NCI-H524 (cell line): ENCODE measurements around the gene C2orf74.
"Not testable (repeated sequence)": the region's sequence is repeated elsewhere in the genome, so short reads cannot be mapped to it uniquely, and the experiment has no call there.

ENCODE experiments used
- DNase-seq, 2 experiments: peaks; one replicate each; lab custom pipeline; 2025; lab: John Stamatoyannopoulos, UW

The C2orf74 gene

DNA sequence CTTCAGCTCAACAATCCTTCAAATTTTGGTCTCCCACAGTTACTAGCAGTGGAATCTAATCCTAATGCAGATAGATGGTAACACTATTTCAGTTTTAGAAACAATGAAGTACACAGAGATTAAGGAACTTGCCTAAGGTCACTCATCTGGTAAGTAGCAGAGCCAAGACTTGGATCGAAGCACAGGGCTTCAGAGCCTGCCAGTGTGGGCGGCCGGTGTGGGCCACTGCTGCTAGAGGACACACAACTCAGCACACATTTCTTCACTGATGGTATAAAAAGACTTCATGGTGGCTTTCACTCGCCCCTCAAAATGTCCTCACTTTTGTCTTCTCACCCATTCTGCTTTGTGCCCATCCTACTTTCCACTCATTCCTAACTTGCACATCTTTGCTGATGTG, 11.1 kb downstream of the C2orf74 start:
- no peak for DNase-seq

DNA sequence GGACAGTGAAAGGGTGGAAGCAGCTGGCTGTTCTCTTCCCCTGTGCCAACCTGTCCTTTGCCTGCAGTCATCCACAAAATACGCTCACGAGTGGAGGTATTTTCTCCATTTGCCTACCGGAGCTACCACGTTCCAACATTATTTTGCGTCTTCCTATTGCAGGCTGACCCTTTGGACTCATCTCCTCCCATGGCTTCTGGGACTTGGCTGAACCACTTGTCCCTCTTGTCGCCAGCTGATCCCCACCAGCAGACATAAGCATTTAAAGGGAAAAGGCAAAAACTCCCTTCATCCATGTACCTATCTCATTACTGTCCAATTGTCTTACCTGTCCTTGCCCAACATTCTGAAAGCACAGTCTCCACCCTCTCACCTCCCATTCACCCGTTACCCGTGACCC, 13.0 kb downstream of the C2orf74 start:
- DNase-seq = no peak

DNA sequence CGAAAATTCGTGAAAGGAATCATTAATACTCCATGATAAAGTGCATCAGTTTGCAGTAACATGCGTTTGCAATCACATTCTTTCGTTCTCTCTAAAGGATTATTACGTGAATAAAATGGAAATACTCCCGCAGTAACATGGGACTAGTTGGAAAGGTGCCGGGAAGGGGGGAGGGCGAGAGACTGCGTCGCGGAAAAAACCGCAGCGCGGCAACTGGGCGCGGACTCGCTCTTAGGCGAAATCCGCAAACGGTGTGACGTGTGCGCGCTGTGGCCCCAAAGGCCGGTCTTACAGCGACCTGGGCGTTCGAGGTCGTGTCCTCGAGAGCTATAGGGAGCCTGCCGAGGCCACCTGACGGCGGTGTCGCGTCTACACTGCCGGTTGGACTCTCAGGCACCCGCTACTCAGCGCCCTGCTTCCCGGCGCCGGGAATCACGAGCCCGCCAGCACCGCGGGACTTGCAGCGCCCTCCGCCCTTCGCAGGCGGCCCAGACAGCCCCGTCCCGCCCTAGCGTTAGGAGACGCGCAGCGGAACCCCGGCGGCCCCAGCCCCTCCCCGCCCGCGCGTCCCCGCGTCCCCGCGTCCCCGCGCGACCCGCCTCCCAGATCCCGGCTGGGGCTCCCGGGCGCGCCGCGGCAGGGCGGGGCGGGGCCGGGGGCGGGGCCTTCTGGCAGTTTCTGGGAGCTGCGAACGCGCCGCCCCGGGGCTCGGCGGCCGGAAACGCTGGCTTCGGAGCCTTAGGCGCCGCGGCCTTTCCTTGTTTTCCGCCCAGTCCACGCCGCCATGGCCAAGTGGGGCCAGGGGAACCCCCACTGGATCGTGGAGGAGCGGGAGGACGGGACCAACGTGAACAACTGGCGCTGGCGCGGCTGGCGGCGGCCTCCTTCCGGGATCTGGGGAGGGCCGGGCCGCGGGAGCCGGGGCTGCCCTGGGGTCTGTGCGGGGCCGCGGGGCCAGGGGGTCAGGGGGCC, 15.1 kb downstream of the C2orf74 start:
- DNase-seq = peak; percentile 83 to 87

DNA sequence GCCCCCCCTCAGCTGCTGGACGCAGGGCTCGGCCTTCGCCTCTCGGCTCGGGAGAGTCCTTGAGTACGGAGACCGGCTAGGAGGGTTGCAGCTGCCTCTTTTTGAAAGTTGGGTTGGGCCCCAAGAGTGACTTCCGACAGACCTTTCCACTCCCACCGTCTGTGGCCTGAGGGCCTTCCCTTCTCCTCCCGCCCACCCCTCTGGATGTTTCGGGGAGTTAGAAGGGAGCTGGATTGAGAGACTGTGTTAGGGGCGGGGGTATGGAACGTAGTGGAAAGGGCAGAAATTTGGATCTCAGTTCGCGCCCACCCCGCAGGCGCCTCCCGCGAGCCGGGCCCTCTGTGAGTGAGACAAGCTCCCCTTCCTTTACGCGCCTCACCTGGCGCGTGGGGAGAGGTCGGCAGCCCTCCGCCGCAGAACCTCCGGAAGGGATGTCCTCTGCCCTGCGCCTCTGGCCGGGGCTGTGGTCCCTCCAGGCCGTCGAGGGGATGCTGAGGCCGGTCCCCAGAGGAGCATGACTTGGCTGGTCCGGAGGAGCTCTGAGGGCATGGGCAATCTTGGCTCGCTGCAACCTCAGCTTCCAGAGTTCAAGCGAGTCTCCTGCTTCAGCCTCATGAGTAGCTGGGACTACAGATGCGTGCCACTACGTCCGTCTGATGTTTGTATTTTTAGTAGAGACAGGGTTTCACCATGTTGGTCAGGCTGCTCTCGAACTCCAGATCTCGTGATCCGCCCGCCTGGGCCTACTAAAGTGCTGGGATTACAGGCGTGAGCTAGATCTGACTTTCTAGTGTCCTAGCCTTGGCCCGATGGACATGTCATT, 15.9 kb downstream of the C2orf74 start:
- peak in 1 of 2 experiments; percentile 27 for DNase-seq

DNA sequence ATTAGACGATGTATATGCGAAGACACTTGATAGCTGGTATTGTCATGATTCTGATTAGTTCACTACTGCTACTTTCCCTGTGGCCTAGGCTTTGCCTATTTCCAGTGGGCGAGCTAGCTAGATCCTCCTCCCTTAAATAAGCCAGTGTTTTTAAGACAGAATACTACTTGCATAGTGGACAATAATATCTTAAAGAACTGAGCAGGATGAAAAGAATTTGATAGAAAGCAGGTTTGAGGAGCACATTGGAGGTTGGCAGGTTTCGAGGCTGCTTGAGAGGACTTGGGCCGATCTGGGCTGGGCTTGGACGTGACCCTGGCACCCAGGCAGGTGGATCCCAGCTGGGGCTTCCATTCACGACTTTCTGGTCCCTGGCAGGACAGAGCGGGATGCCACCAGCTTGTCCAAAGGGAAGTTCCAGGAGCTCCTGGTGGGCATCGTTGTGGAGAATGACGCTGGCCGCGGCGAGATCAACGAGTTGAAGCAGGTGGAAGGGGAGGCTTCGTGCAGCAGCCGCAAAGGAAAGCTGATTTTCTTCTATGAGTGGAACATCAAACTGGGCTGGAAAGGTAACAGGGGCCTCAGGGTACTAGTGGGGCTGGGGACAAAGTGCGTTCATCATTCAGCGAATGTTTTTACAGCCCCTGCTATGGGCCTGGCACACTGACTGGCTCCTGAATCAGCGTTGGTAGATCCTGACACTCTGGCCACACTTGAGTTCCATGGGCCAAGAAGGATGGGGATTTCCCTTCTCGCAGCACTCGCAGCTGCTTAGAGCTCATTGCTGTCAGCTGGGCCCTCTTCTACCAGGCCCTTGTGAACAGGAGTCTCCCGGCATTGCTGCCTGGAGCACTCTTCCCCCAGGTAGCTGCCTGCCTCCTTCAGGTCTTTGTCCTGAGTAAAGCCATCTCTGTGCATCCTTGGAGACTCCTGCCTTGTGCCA, 16.9 kb downstream of the C2orf74 start:
- DNase-seq = no peak

DNA sequence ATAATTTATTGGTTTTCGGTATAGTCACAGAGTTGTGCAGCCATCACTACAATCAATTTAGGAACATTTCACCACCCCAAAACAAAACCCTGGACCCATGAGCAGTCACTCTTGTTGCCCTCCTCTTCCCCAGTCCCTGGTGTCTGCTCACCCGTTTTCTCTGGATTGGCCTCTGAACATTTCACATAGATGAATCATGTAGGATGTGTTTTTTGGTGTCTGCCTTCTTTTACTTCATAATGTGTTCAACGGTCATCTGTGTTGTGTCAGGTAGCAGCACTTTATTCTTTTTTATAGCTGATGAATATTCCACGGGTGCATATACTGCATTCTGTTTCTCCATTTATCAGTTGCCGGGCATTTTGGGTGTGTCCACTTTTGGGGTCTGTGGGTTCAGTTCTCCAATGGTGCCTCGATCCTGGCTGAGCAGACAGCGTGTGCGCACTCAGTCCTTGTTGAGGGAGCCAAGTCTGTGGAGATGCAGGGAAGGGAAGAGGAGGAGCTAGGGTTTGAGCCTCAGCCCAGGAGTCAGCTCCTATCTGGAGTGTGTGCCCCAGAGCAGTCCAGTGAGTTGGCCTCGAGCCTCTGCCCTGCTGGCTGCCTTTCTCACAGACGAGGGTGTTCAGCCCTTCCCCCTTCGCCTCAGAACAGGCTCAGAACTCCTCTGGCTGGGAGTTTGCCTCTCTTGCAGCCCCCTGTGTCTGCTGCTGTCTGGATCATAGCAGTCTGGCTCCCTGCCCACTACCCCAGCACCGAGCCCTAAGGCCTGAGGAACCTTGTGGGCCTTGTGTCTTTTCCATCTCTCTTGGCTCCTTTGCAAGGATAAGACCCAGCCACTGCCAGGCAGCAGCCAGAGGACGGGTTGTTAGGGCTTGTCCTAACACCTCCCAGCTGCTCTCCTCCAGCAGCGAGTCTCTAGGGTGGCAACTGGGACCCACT, 18.0 kb downstream of the C2orf74 start:
- no peak for DNase-seq

DNA sequence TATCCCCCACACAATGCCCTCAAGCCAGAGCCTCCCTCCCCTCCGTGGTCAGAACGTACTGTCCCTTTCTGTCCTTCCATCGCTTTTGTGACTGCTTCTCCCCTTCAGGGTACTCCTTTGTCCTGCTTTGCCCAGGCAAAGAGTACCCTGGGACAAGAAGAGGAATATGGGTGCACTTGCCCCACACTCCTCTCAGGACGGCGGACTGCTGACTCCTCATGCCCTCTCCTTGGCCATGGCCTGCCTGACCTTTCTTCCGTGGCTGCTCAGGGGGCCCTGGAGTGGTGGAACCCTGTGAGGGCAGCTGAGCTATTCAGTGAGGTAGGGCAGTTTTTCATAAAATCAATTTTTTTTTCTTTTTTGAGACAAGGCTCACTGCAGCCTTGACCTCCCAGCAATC, 18.7 kb downstream of the C2orf74 start:
- DNase-seq = no peak

DNA sequence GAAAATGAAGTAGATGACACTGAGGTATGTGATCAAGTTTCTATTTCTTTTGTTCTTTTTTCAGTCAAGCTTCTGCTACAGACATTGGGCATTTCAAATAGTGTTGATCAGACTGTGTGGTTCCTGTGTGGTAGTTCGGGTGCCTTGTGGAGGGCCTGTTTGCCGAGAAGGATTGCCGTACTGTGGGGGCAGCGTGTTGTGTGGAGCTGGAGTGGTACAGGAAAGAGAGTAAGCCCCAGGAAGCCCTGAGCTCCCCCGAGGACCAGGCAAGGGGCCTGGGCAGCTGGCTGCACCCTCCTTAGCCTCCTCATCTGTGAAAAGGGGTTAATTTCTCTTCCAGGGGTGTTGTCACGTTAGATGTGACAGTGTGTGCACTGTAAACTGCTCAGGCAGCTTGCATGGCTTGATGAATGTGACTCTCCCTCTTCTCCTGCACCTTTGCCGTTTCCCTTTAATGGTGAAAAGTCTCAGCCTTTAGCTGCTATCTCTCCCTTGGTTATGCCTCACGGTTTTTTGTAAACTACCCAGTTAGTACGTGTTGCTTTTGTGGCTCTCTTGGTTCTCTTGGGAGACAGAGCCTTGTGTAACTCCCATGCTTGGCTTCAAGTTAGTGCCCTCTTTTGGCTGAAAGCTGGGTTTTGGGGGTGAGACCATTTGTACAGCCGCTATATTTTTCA, 19.5 kb downstream of the C2orf74 start:
- DNase-seq = no peak

DNA sequence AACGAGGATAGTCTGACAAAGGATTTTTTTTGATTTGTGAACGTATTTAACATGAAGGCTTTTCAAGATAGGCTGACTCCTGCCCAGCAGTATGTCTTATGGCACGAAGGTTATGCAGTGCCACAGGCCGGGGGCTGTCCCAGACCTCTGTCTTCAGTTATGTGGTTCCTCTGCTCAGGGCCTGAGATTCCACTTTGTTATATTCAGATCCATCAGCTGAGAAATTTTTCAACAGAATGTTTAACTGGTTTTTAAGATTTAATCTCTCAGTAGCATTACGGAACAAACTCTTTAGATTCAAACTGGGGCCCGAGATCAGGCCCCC, 20.0 kb downstream of the C2orf74 start:
- no peak for DNase-seq

DNA sequence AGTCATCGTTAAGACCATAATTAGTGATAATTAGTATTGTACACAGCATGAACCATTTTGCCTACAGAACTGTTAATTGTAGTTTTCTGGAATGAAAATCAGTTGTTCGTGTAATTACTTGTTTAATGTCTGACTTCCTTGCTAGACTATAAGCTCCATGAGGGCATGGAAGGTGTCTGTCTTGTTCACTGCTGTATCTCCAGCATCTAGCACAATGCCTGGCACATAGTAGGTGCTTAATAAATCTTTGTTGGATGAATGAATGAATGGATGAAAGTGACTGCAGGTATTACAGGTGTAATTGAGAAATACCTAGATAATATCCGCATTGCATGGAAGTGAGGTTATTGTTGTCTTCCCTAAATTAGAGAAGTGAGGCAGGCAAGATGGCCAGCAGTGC, 21.8 kb downstream of the C2orf74 start:
- no peak for DNase-seq

DNA sequence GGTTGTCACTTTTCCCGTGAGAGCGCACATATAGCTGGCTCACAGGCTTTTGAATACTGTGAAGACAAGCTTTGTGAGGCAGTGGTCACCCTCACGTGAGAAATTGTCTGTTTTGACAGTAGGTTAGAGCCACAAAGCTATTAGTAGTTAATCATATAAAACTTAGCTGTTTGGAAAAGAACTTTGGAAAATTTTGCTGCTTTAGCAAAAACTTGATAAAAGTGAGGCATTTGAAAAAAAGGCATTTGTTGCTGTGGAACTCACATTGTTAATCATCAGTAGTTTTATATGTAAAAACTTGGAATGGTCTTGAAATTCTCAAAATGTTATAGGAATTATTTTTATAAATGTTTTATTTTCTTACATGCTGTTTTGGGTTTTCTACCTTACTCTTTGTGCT, 22.3 kb downstream of the C2orf74 start:
- no peak for DNase-seq

DNA sequence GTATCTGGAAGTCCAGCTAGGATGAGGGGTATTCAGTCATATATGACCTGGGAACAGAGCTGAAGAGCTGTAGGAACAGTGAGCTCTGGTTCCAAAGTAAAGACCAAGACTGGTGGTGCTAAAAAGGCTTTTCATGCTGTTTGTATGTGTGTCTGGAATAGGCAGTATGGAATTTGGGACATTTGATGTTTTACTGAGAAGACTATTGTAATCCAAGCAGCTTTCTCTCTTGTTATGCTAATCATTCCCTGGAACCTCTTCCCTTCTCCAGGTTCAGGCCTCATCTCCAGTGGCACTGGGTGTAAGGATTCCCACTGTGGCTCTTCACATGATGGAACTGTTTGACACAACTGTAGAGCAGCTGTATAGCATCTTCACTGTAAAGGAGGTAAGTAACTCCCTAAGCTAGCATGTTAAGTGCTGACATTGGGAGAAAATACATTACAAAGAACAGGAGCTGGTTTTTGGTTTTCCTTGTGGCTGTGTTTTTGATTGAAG, 23.3 kb downstream of the C2orf74 start:
- no peak for DNase-seq

DNA sequence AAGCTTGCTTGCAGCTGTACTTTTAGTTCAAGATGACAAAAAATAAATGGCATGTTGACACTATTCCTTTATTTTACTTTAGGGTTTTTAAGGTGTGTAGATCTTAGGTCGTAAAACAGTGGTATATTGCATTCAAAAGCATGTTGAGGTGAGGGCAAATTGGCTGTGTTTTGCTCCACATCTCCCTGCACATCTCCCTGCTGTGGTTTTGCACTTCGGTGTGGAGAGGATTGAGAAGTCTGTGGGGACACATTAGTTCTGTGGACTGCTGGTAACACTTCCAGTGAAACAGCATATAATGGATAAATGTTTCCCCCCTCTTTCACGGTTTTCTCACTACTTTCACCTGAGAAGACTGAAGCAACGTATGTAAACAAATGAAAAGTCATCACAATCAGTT, 25.1 kb downstream of the C2orf74 start:
- no peak for DNase-seq

DNA sequence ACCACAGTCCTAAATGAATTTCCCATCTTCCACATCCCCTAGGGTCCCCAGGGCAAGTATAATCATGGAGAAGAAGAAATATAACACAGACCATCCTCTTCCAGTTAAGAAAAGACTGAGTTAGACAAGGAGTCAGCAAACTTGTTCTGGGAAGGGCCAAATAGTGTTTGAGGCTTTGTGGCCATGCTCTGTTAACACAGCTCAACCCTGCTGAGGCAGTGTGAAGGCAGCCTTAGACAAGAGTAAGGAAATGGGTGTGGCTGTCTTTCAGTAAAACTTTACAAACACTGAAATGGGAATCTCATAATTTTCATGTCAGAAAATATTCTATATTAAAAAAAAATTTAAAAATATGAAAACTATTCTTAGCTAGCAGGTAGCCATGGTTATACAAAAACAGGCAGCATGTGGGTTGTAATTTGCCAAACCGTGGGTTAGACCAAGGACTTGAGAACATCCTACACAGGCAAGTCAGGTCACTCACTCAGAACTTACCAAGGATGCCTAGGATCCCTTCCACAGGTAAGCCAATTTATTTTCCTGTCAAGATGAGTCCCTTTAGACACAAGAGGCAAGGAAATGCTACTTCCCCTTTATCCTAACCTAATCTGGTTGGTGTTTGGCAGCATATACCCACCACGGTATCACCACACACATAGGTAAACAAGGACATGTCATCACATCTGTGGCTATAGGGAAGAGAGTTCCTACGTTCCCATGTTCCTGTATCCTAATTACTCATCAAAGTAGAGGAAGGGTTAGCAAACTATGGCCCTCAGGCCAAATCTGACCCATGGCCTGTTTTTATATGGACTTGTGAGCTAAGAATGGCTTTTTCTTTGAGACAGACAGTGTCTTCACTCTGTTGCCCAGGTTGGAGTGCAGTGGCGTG, 31.9 kb downstream of the C2orf74 start:
- no peak for DNase-seq

DNA sequence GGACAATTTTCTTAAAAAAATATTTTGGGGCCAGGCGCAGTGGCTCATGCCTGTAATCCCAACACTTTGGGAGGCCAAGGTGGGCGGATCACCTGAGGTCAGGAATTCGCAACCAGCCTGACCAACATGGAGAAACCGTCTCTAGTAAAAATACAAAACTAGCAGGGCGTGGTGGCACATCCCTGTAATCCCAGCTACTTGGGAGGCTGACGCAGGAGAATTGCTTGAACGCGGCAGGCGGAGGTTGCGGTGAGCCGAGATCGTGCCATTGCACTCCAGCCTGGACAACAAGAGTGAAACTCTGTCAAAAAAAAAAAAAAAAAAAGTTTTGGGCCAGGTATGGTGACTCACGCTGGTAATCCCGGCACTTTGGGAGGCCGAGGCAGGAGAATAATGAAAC, 32.7 kb downstream of the C2orf74 start:
- not testable (repeated sequence) for DNase-seq

DNA sequence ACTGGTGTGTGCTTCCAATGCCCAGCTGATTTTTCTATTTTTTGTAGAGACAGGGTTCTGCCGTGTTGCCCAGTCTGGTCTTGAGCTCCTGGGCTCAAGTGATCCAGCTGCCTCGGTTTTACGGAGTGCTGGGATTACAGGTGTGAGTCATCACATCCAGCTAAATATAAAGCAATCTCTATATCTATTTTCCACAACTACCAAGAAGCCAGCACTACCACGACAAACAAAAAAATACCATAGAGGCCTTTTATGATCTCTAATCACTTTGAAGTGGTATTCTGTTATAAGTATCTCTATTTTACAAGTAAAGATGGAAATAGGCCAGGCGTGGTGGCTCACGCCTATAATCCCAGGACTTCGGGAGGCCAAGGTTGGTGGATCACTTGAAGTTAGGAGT, 34.7 kb downstream of the C2orf74 start:
- no peak for DNase-seq

DNA sequence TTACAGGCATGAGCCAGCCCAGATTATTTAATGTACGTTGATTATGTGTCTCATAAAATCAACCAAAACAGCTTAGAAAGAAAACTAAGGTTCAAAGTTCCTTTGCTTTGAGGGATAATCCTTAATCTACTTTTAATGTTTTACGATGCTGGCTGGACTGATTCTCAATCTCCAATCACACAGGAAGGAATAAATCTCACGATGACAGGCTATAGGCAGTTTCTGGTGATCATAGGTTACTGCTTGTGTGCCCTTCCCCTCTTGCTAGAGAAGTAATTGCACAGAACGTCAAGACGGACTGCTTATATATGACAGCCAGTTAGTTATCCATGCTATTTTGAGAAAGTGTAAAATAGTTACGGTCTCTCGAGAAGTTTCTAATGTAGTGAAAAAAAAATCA, 43.1 kb downstream of the C2orf74 start:
- DNase-seq = no peak

DNA sequence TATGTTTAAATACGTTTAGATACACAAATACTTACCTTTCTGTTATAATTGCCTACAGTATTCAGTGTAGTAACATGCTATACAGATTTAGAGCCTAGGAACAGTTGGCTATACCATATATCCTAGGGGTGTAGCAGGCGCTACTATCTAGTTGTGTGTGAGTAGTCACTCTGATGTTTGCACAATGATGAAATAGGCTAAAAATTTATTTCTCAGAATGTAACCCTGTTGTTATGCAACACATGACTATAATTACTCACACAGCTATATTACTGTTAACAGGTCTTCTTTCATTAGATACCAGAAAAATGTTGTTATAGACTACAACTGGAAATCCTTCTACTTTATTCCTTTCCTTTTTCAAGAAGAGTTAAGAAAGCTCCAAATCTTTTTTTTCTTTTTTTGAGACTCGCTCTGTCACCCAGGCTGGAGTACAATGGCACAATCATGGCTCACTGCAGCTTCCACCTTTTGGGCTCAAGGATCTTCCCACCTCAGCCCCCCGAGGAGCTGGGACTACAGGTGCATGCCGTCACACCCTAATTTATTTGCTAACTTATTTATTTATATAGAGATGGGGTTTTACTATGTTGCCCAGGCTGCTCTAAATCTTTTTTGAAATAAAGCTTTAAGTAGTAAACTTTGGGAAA, 48.5 kb downstream of the C2orf74 start:
- DNase-seq = no peak

DNA sequence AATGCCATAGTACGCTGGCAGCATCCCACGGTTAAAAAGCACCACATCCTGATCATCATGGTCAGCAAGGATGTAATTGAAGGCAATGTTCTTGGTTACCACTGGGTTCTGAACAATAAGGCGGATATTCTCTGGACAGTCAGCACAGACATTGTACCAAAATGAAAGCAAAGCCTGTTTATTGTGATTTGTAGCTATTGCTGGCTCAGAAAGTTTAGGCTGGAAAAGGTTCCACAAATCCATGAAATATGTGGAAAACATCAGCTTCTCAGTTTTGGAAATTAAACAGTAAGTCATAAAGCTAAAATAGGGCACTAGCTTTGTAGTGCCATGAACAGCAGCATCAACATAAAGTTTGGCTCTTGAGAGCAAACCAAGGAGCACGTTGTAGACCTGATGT, 52.2 kb downstream of the C2orf74 start:
- DNase-seq = no peak
